GM12864 (cell line): Measurements from ENCODE around the gene VRK2.

Experiments
- DNase-seq: peaks from one replicate; pipeline ENCODE4 v3.0.0-alpha.2; 2011; ENCODE audit warnings: low read depth
- H3K4me3 ChIP-seq: 2 replicates; pipeline ENCODE4 v1.5.1; 2011; ENCODE audit warnings: mild to moderate bottlenecking, low read depth, low read length, control low read depth
- CTCF ChIP-seq: IDR thresholded peaks from 2 replicates; pipeline ENCODE4 v1.5.1; 2011; ENCODE audit warnings: low read depth, mild to moderate bottlenecking, moderate library complexity, low read length, control low read depth, inconsistent platforms; ENCODE audit errors: missing control alignments

The VRK2 gene

DNA sequence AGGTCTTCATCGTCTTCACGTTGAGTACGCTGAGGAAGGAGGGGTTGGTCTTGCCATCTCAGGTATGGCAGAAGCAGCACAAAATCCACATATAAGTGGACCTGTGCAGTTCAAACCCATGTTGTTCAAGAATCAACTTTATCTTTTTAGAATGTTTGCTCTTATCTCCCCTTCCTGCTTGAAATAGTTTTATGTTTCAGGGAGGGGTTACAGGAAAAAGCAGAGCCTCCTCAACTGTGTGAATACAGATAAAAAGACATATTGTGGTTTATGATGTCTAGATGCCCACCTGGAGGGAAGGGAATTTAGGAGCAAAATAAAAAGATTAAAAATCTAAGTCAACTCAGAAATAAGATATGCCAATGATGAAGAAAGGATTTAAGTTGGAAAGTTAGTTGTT is 75.9 kb downstream of the VRK2 start:
- TF ChIP-seq CTCF: no peak
- no peak overlapping the region for H3K4me3 ChIP-seq
- DNase-seq: no peak

DNA sequence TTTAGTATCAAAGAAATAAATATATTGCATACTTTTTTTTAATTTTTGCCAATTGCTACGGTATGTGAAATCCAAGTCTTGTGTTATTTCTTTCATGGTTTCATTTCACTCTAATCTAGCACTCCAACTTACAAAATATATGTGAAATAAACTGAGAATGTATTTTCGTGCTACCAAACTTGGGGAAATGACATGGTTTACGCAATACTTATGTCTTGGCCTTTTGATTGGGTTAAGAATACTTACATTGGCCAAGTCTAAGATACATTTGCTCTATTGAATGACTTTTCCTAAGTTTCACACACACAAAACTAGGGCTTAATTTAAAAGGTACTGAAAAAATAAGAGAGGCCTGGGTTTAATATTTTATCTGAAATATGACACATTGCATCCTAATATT is 80.5 kb downstream of the VRK2 start:
- no peak for TF ChIP-seq CTCF
- no peak overlapping the region for H3K4me3 ChIP-seq
- DNase-seq: no peak

- no peak for DNase-seq
- H3K4me3 ChIP-seq: no peak overlapping the region
- TF ChIP-seq CTCF: no peak
Observed at GRCh38 chr2:58130238-58130637, 83.6 kb downstream of the VRK2 start.

- DNase-seq: no peak
- no peak overlapping the region for H3K4me3 ChIP-seq
- TF ChIP-seq CTCF: no peak
Observed at GRCh38 chr2:58131191-58132011, 84.8 kb downstream of the VRK2 start.

DNA sequence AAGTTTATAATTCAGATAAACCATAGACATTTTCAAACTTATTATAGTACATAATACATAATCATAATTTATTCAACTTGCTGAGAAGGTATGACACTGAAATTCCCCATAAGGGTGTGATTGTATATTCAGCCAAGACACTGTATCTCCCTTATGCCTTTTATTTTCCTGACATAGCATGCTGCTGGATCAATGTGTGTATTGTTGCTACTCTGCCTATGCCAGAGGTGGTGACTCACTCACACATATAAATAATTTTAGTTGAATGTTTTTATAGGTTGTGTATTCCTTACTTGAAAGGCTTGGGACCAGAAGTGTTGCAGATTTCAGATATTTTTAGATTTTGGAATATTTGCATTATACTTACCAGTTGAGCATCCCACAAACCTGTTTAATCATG is 86.8 kb downstream of the VRK2 start:
- DNase-seq: no peak
- no peak for TF ChIP-seq CTCF
- no peak overlapping the region for H3K4me3 ChIP-seq

- no peak overlapping the region for H3K4me3 ChIP-seq
- no peak for DNase-seq
- TF ChIP-seq CTCF: no peak
Observed at GRCh38 chr2:58135861-58136260, 89.3 kb downstream of the VRK2 start.

GRCh38 chr2:58137221-58137620 is 90.6 kb downstream of the VRK2 start:
- TF ChIP-seq CTCF: no peak
- DNase-seq: no peak
- no peak overlapping the region for H3K4me3 ChIP-seq
